Sigmoid colon (tissue), 4 donors: ENCODE results near the gene PCDH15.

Source experiments
- CTCF ChIP-seq, 4 experiments: fragments of 450-650 bp in 3 of 4; fragments of 200-600 bp in 1 of 4; IDR thresholded peaks; one replicate each; pipeline ENCODE4 v1.5.1; 2016 to 2019; ENCODE audit warnings: antibody characterized with exemption in 4 of 4, mild to moderate bottlenecking in 3 of 4, moderate library complexity in 2 of 4
- EP300 ChIP-seq, 4 donors: sonication (generic); formaldehyde crosslinking; IDR thresholded peaks; one replicate each; pipeline ENCODE4 v1.6.1; 2017; ENCODE audit warnings: antibody characterized with exemption in 4 of 4
- POLR2A ChIP-seq, 2 donors: fragments of 450-650 bp; IDR thresholded peaks; one replicate each; pipeline ENCODE4 v1.6.1; 2016; ENCODE audit warnings: antibody characterized with exemption in 2 of 2, mild to moderate bottlenecking in 2 of 2, moderate library complexity in 2 of 2

DNA sequence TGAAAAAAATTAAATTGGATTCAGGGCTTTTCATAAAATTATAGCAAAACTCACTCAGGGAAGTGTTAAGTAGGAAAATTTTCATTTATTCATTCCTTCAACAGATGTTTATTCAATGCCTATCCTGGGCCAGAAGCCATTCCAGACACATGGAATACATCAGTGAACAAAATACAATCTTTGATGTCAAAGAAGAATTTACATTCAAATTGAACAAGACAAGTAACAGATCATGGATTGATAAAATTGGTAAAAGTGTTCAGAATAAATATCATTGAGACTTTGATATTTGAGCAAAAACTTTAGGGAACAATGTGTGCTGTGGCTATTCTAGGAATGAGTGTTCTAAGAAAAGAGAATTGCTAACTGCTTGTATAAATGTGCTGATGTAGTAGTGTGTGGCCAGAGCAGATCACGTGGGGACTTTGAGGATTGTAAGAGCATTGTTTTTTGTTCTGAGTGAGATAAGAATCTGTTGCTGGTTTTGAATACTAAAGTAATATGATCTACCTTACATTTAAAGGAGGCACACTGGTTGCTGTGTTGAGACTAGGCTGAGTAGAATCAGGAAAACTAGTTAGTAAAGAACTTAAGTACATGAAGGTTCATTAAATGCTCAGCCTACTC lies 957.2 kb downstream of the PCDH15 start:
- TF ChIP-seq EP300 (IDR thresholded peaks at IDR 0.05) (no peak), CTCF (IDR thresholded peaks at IDR 0.05) (no peak), POLR2A (IDR thresholded peaks at IDR 0.05) (no peak)
